IPS-18a (cell line): ENCODE data around the gene TMEM74B.

Experiments
- H3K27ac ChIP-seq: one replicate; pipeline ENCODE4 v1.5.1; 2013; ENCODE audit warnings: low read length
- H3K27me3 ChIP-seq: one replicate; pipeline ENCODE4 v1.6.1; 2013; ENCODE audit warnings: mild to moderate bottlenecking, low read length; ENCODE audit not compliant: control insufficient read depth, insufficient read depth
- H3K36me3 ChIP-seq: one replicate; pipeline ENCODE4 v1.6.1; 2013; ENCODE audit warnings: low read depth, low read length; ENCODE audit not compliant: control insufficient read depth
- H3K4me1 ChIP-seq: one replicate; pipeline ENCODE4 v1.6.1; 2013; ENCODE audit warnings: low read depth, low read length; ENCODE audit not compliant: control insufficient read depth
- H3K4me3 ChIP-seq: one replicate; pipeline ENCODE4 v1.5.1; 2013; ENCODE audit warnings: low read length
- H3K9ac ChIP-seq: one replicate; pipeline ENCODE4 v1.6.1; 2013; ENCODE audit warnings: mild to moderate bottlenecking, low read length, moderate library complexity
- H3K9me3 ChIP-seq: one replicate; pipeline ENCODE4 v1.6.1; 2013; ENCODE audit warnings: low read depth, low read length; ENCODE audit not compliant: control insufficient read depth

Gene TMEM74B

DNA sequence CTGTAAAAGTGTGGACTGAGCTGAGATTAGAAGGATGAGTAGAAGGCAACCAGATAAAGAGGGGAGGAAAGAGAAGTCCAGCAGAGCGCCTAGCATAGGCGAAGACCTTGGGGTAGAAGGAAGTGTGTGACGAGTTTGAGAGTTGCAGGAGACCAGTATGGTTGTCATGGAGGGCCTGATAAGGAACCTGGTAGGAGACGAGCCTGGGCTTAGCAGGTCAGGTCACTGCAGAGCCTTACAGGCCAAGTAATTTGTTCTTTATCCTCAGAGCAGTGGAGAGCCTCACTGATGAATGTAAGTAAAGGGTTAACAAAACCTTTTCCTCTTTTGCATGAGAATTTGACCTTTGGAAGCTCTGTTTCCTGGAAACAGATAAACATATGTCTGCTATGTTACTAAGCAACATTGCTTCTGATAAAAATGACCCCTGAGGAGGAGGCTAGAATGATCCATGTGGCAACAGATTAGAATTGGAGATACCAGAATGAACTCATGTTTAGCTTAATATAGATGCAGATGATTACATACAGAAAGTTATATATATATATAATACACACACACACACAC lies 2.9 kb upstream of the TMEM74B start:
- Histone ChIP-seq H3K27me3 (peaks cover 34% of the 10 kb centered on the region), H3K4me1 (peaks cover 6% of the 10 kb centered on the region), H3K9me3 (no peaks in the 10 kb centered on the region), H3K36me3 (no peaks in the 10 kb centered on the region), H3K4me3 (no peak overlapping the region), H3K27ac (no peak overlapping the region), H3K9ac (no peak overlapping the region)

DNA sequence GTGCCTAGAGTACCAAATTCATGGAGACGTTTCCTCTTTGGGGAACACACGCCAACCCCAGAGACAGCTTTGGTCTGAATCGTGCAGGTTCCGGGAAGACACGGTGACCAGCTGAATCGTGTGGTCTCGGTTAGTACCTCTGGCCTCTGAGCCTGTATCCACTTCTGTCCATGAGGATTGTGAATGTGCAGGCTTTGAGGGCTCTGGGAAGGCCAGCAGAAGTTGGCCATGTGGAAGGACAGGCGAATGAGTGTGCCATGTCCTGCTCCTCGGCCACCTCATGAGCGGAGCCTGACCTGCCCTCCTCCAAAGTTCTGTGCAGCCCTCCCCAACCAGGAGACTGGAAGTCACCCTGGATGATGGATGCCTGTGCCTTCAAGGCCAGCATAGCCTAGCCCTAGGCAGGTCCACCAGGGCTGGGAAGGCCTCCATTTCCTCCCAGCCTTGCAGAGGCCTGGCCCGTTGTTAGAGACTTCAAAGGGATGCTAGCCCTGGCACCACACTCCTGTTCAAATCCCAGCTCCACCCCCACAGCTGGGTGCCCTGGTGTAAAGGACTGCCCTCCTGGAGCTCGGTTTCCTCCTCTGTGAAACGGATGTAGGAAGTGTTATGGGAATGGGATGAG lies 1.7 kb upstream of the TMEM74B start:
- Histone ChIP-seq H3K27ac (no peak overlapping the region), H3K4me3 (no peak overlapping the region), H3K4me1 (peaks cover 12% of the 10 kb centered on the region), H3K36me3 (no peaks in the 10 kb centered on the region), H3K9ac (no peak overlapping the region), H3K27me3 (peaks cover 37% of the 10 kb centered on the region), H3K9me3 (no peaks in the 10 kb centered on the region)

- no peaks in the 10 kb centered on the region for H3K9me3 ChIP-seq
- no peak overlapping the region for H3K9ac ChIP-seq
- peaks cover 37% of the 10 kb centered on the region for H3K27me3 ChIP-seq
- no peak overlapping the region for H3K4me3 ChIP-seq
- H3K36me3 ChIP-seq: no peaks in the 10 kb centered on the region
- no peak overlapping the region for H3K27ac ChIP-seq
- peaks cover 12% of the 10 kb centered on the region for H3K4me1 ChIP-seq
These were observed 1.1 kb upstream of the TMEM74B start for GRCh38 chr20:1185790-1186334.

GRCh38 chr20:1185316-1185741 lies 548 bp upstream of the TMEM74B start:
- H3K9ac ChIP-seq: no peak overlapping the region
- H3K4me1 ChIP-seq: peaks cover 12% of the 10 kb centered on the region
- peaks cover 37% of the 10 kb centered on the region for H3K27me3 ChIP-seq
- H3K27ac ChIP-seq: no peak overlapping the region
- no peaks in the 10 kb centered on the region for H3K36me3 ChIP-seq
- H3K9me3 ChIP-seq: no peaks in the 10 kb centered on the region
- peak overlapping the region; percentile 51 for H3K4me3 ChIP-seq

DNA sequence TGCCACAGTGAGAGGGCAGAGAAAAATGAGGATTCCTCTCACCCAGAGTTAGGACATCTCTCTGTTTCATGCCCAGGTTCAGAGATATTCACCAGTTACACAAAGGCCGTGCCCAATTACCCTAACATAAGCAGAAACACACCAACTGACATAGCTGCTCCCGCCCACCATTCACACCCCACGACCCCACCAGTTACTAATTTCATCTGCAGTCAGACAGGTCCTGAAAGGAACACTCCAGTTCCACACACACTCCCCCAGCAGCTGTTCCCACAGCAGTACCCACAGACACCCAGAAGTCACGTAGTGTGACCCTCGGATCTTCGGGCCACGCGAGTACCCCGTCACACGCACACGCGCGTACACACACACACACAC lies 532 bp downstream of the TMEM74B start:
- peaks cover 12% of the 10 kb centered on the region for H3K4me1 ChIP-seq
- H3K36me3 ChIP-seq: no peaks in the 10 kb centered on the region
- no peak overlapping the region for H3K27ac ChIP-seq
- H3K9me3 ChIP-seq: no peaks in the 10 kb centered on the region
- H3K4me3 ChIP-seq: peak overlapping the region; percentile 51
- no peak overlapping the region for H3K9ac ChIP-seq
- peaks cover 37% of the 10 kb centered on the region for H3K27me3 ChIP-seq

DNA sequence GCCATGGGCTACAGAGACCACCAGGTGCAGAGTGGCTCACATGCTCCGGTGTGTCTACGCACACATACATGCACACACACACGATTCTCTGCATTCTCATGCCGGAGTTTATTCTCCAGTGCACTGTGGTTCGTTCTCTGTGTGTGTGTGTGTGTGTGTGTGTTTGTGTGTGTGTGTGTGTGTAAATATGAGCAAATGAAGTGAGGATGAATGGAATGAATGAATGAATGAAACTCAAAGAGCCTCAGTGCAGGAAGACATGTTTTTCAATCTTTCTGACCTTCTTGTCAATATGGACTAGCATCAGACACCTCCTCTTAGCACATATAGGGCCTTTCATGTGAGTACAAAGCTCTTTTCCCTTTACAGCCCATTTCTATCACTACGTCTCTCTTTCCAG lies 1.6 kb downstream of the TMEM74B start:
- no peaks in the 10 kb centered on the region for H3K9me3 ChIP-seq
- peaks cover 37% of the 10 kb centered on the region for H3K27me3 ChIP-seq
- H3K9ac ChIP-seq: no peak overlapping the region
- no peak overlapping the region for H3K27ac ChIP-seq
- H3K36me3 ChIP-seq: no peaks in the 10 kb centered on the region
- H3K4me3 ChIP-seq: no peak overlapping the region
- peaks cover 12% of the 10 kb centered on the region for H3K4me1 ChIP-seq

DNA sequence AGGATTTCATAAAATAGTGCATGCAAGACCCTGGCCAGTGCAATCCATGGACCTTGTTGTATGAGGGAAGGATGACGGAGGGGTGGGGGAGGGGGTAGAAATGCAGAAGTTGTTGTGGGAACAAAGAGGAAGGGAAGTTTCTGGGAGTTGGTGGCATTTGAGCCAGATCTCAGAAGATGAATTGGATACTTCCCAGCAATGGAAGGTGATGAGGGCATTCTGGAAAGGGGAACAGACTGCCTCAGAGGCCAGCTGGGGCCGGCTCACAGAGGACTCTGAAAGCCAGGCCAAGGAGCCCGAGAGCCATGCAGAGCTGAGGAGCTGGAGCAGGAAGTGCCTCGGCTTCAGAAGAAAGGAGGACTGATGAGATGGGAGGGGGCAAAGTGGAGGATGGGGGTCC lies 2.7 kb downstream of the TMEM74B start:
- Histone ChIP-seq H3K27me3 (peaks cover 37% of the 10 kb centered on the region), H3K36me3 (no peaks in the 10 kb centered on the region), H3K9ac (no peak overlapping the region), H3K9me3 (no peaks in the 10 kb centered on the region), H3K27ac (no peak overlapping the region), H3K4me3 (no peak overlapping the region), H3K4me1 (peaks cover 5% of the 10 kb centered on the region)

- Histone ChIP-seq H3K9me3 (no peaks in the 10 kb centered on the region), H3K27me3 (peaks cover 27% of the 10 kb centered on the region), H3K4me3 (no peak overlapping the region), H3K27ac (no peak overlapping the region), H3K4me1 (peaks cover 5% of the 10 kb centered on the region), H3K36me3 (peaks cover 2% of the 10 kb centered on the region), H3K9ac (no peak overlapping the region)
These were observed 3.8 kb downstream of the TMEM74B start for GRCh38 chr20:1180949-1181348.

DNA sequence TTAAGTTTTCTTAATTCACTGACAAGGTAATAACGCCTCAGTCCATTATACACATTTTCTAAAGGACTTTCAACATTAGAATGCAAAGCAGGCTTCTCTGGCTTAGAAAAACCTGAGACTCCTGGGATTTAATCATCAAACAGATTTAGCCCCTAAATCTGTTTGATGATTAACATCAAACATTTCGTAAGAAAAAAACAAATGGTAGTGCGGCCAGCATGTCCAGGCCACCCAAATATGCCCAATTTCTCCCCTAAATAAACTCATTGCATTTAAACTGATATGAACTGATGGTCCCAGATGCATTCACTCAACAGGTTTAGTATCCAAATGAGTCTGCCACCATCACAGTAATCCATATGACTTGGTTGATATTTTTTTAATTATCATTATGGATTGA lies 6.2 kb downstream of the TMEM74B start:
- Histone ChIP-seq H3K4me3 (no peak overlapping the region), H3K9me3 (no peaks in the 10 kb centered on the region), H3K36me3 (peaks cover 4% of the 10 kb centered on the region), H3K27me3 (peaks cover 13% of the 10 kb centered on the region), H3K9ac (no peak overlapping the region), H3K27ac (no peak overlapping the region), H3K4me1 (peaks cover 5% of the 10 kb centered on the region)

GRCh38 chr20:1178103-1178502 lies 6.7 kb downstream of the TMEM74B start:
- Histone ChIP-seq H3K27ac (no peak overlapping the region), H3K27me3 (peaks cover 8% of the 10 kb centered on the region), H3K36me3 (peaks cover 4% of the 10 kb centered on the region), H3K9ac (no peak overlapping the region), H3K9me3 (no peaks in the 10 kb centered on the region), H3K4me1 (peaks cover 5% of the 10 kb centered on the region), H3K4me3 (no peak overlapping the region)

- H3K36me3 ChIP-seq: peaks cover 4% of the 10 kb centered on the region
- no peak overlapping the region for H3K27ac ChIP-seq
- H3K4me3 ChIP-seq: no peak overlapping the region
- no peaks in the 10 kb centered on the region for H3K9me3 ChIP-seq
- peaks cover 5% of the 10 kb centered on the region for H3K4me1 ChIP-seq
- H3K9ac ChIP-seq: no peak overlapping the region
- H3K27me3 ChIP-seq: peaks cover 3% of the 10 kb centered on the region
These were observed 7.1 kb downstream of the TMEM74B start for GRCh38 chr20:1177680-1178079.

DNA sequence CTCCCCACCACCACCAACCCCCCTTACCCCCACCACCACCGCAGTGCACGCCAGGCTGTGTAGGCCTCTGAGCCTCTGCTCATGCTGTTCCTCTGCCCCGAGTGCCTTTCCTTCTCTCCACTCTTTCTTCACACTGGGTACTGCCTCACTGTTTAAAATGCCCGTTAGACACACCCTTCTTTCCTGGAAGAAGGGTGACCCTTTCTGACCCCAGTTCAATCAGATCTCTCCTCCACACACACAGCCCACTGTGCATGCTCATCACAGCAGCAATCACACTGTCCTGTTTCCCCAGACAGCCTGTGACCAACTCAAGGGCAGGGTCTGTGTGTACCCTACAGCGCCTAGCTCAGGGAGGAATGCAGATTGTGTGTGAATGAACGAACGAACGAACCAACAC lies 10.0 kb downstream of the TMEM74B start:
- no peak overlapping the region for H3K4me3 ChIP-seq
- peaks cover 8% of the 10 kb centered on the region for H3K36me3 ChIP-seq
- H3K27me3 ChIP-seq: no peaks in the 10 kb centered on the region

More for the DNA sequence above, 10.0 kb downstream of the TMEM74B start:
- no peaks in the 10 kb centered on the region for H3K9me3 ChIP-seq
- H3K4me1 ChIP-seq: no peaks in the 10 kb centered on the region
- H3K27ac ChIP-seq: no peak overlapping the region
- no peak overlapping the region for H3K9ac ChIP-seq
